AG10803 (cell line): ENCODE measurements around the gene MSH6.

ENCODE experiments used
- DNase-seq: peaks from one replicate; pipeline ENCODE4 v3.0.0; 2010; ENCODE audit warnings: low read depth
- H3K4me3 ChIP-seq: 2 replicates; pipeline ENCODE4 v1.5.1; 2011; ENCODE audit warnings: mild to moderate bottlenecking, low read length, control low read depth
- CTCF ChIP-seq: conservative IDR thresholded peaks from 2 replicates; pipeline ENCODE4 v1.5.1; 2011; ENCODE audit warnings: mild to moderate bottlenecking, low read length, control low read depth, inconsistent platforms

Gene MSH6

GRCh38 chr2:47782671-47783485 is at the start of gene MSH6:
Gene MSH6 (plus strand): TSS chr2:47783145. CDS start chr2:47783234, 89 bp downstream.
- no peak for TF ChIP-seq CTCF
- peak within 1 kb of the TSS; percentile 90 for H3K4me3 ChIP-seq
- peak; percentile 83 for DNase-seq

- H3K4me3 ChIP-seq = no peak overlapping the region
- peak; percentile 35 for DNase-seq
- TF ChIP-seq CTCF = no peak
These were observed 47.6 kb upstream of the MSH6 start for GRCh38 chr2:47735136-47735869.

GRCh38 chr2:47735912-47736311 is 47.0 kb upstream of the MSH6 start:
- H3K4me3 ChIP-seq = no peak overlapping the region
- DNase-seq = no peak
- TF ChIP-seq CTCF = no peak

GRCh38 chr2:47737191-47737975 is 45.6 kb upstream of the MSH6 start:
- peak; percentile 7 for DNase-seq
- no peak overlapping the region for H3K4me3 ChIP-seq
- no peak for TF ChIP-seq CTCF

- no peak for TF ChIP-seq CTCF
- no peak overlapping the region for H3K4me3 ChIP-seq
- DNase-seq = no peak
These were observed 44.6 kb upstream of the MSH6 start for GRCh38 chr2:47738331-47738730.

- no peak for DNase-seq
- H3K4me3 ChIP-seq = no peak overlapping the region
- TF ChIP-seq CTCF = no peak
These were observed 41.8 kb upstream of the MSH6 start for GRCh38 chr2:47741101-47741500.
